ENCODE results near the gene C22orf15.
A peak's percentile ranks its signal among the peaks of the same experiment; 100 is the strongest.

Gene C22orf15

DNA sequence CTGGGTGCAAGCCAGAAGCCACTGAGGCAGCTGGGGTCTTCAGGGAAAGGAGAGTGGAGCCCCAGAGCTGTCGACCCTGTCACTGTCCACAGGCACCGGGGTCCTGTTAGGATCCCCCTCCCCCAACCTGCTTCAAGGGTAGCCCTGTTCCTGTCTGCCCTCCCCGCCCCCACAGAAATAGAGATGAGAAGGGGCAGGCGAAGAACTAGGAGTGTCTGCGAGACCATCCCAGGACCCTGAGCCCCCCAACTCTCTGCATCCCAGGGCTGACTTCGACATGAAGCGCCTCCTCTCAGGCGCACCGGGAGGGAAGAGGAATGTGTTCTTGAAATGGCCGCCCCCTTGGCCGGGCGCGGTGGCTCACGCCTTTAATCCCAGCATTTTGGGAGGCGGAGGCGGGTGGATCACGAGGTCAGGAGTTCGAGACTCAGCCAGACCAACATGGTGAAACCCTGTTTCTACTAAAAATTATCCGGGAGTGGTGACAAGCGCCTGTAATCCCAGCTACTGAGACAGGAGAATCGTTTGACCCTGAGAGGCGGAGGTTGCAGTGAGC is 11.3 kb upstream of the C22orf15 start:
- DNase-seq, result no peak

DNA sequence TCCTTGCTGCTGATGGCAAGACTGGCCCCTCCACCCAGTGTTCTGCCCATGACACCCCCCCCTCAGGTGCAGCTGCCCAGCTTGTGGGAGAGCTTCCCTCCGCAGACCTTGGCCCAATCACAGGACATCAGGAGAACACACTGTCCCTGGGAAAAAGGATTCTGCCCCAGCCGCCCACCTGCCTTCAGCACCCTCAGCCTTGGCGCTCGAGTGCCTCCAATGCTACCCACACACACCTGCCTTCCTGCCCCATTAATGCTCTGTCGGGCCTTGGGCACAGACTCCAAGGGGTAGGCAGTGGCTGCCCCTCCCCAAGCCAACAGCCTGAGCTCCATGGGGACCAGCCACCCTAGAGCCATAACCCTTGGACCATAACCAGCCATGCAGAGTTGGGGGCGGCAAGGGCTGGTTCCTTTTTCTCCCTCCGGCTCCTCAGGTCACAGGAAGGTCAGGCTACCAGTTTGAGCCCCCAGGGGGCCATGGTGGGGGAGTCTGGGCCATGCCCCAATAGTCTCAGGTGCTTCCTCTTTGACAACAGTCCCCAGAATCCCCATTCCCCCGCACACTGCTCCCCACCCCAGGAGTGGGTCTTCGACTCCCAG is 10.6 kb upstream of the C22orf15 start:
- no peak for DNase-seq

DNA sequence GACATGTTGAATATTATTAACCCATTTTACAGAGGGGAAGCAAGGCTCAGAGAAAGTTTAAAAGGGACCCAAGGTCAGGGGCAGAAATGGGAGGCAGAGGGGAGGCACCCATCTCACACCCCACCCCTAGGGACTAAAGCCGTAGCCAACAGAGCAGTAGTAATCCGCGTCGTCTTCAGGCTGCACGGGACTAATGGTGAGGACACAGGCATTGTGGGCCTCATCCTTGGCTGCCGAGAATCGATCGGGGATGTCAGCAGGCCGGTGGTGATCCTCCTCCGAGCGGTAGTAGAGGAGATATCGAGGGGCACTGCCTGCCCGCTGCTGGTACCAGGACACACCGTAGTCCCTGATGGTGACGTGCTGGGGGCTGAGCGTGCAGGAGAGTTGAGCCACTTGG is 10.0 kb upstream of the C22orf15 start:
- no peak for DNase-seq

DNA sequence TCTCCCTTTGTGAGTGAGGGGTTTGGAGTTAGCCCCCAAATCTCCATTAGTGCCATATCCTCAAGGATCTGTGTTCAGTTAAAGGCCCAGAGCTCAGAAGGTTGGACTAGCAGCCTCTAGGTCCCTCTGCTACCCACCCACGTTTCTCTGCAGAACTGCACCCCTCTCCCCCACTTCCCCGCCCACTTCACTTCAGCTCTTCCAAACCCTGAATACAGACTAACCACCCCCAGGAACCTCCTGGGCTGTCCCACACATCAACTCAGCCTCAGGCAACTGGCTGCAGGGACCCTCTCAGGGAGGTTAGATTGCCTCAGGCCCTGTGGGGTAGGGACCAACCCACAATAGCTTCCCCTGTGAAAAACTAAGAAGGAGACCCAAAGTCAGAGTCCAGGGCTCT is 9.4 kb upstream of the C22orf15 start:
- DNase-seq, result no peak

DNA sequence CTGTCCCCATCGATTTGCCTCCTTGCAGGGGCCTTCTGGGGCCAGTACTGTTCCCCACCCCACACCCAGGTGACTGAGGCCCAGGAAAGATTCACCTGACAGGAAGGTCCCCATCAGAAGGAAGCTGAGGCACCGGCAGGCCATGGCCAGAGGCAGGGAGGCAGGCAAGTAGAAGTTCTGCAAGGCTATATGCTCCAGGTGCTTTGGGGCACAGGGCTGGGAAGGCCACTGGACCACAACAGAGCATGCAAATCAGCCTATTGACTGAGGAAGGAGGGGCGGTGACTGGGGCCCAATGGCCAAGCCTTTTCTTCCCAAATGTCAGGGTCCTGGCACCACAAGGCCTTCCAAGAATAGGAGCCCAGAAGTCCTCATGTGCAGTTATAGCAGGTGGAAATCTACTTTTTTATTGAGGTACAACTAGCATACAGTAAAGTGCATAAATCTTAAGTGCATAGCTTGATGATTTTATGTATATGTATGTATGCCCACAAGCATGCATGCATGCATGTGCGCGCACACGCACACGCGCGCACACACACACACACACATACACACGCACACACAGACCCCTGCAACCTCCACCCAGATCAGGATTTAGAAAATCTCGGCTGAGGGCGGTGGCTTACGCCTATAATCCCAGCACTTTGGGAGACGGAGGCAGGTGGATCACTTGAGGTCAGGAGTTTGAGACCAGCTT is 8.4 kb upstream of the C22orf15 start, which contains the start of gene VPREB3:
TSS of gene VPREB3 (minus strand) at position 206 of the 700 bp plus-strand sequence. CDS start at position 144, 62 bp downstream.
- no peak for DNase-seq

DNA sequence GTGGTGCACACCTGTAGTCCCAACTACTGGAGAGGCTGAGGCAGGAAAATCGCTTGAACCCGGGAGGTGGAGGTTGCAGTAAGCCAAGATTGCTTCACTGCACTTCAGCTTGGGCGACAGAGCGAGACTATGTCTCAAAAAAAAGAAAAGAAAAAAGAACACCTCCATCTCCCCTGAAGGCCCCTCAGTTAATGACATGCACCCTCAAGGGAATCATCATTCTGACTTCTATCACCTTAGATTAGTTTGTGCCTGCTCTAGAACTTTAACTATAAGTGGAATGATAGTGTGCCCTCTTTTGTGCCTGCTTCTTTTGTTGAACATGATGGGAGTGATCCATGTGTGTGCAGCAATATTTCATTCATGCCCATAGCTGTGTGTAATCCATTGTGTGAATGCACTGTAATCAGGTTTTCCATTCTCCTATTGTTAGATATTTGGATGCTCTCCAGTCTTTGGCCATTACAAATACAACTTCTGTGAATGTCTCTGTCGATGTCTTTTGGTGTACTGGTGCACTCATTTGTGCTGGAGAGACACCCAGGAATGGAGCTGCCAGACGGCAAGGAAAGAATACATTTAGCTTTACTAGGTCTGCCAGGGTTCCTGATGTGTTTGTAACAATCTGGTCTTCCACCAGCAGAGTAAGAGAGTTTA is 7.7 kb upstream of the C22orf15 start:
- peak; percentile 58 for DNase-seq

DNA sequence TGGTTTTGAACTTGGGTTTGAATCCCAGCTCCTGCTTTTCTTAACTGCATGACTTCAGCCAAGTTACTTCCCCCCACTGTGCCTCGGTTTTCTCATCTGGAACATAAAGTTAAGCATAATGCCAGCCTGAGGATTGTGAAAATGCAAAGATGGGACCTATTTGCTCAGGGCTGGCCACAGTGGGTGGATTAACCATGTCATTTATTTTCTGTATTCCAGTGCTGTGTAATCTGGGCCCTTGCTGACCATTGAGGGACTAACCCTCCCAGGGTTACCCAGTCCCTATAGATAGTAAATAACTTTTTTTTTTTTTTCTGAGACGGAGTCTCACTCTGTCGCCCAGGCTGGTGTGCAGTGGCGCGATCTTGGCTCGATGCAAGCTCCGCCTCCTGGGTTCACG is 7.1 kb upstream of the C22orf15 start:
- no peak for DNase-seq

DNA sequence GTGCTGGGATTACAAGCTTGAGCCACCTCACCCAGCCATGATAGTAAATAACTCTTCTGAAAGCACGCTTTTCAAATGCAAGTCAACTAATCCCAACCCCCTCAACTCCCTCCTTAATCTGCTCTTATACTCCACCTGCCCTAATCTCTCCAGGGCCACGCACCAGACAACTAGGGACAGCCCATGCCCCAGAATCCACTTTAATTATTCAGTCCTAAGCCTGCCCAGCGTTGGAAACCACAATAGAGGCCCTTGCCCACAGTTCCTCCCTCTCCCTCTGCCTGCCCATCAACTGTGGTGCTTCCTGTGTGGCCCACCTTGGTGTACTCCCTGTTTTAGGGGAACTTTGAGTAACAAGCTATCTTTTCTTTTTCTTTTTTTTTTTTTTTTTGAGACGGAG is 5.9 kb upstream of the C22orf15 start:
- DNase-seq, result no peak

DNA sequence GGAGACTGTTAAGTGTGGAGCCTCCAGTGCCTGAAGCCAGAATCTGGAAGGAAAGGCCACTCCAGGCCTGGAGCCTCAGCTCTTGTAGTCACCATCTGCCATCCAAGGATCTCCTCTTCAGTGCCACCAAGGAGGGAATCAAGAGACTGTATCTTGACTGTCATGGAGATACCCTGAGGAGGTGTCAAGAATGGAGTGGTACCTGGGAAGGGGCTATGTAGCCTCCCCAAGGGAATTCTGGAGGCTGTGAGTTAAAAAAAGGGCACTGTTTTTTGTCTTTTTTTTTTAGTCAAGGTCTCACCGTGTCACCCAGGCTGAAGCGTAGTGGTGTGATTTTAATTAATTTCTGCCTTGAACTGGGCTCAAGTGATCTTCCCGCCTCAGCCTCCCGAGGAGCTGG is 3.2 kb upstream of the C22orf15 start:
- no peak for DNase-seq

DNA sequence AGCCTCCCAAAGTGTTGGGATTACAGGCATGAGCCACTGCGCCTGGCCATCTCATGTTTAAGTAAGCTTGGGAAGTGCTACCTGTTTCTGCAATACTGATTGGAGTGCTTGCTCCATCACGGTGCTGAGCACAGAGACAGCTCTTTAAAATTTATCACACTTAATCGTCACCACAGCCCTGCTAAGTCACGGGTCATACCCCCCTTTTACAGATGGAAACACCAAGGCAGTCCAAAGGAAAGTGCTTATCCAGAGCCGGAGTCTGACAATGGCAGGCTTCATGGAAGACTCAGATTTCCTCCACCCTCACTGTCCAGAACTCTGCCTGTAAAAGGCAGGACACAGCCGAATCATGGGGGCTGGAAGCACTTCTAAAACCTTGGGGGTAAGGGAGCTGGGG is 2.7 kb upstream of the C22orf15 start:
- no peak for DNase-seq

DNA sequence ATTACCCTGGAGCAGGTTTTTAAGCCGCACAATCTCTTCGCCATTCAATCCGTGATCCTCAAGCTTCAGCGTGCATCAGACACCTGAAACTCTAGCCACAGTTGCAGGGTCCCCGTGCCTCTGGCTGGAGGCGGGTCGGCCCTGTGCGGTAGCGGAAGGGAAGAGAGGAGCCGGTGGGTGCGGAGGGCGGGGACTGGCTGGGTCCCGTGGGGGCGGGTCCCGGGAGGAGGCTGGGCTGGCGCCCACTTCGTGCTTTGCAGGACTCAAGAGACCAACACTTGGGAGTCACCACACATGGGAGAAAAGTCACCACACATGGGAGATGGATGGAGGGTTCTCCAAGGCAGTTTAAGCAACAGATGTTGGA is 772 bp downstream of the C22orf15 start:
- DNase-seq, result no peak

DNA sequence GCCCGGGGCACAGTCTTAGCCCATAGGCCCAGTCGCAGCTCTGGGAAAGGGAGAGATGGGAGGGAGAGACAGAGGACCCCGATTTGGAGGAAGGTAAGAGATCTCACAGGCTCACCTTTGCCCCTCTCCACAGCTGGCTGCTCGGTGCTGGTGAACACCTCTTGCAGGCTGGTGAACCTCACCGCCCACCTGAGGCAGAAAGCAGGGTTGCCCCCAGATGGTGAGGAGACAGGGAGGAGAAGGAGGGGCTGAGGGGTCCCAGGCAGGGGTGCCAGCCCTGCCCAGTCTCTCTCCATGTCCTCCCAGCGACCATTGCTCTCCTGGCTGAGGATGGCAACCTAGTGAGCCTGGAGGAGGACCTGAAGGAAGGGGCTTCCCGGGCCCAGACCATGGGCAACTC is 1.2 kb downstream of the C22orf15 start:
- DNase-seq, result no peak

DNA sequence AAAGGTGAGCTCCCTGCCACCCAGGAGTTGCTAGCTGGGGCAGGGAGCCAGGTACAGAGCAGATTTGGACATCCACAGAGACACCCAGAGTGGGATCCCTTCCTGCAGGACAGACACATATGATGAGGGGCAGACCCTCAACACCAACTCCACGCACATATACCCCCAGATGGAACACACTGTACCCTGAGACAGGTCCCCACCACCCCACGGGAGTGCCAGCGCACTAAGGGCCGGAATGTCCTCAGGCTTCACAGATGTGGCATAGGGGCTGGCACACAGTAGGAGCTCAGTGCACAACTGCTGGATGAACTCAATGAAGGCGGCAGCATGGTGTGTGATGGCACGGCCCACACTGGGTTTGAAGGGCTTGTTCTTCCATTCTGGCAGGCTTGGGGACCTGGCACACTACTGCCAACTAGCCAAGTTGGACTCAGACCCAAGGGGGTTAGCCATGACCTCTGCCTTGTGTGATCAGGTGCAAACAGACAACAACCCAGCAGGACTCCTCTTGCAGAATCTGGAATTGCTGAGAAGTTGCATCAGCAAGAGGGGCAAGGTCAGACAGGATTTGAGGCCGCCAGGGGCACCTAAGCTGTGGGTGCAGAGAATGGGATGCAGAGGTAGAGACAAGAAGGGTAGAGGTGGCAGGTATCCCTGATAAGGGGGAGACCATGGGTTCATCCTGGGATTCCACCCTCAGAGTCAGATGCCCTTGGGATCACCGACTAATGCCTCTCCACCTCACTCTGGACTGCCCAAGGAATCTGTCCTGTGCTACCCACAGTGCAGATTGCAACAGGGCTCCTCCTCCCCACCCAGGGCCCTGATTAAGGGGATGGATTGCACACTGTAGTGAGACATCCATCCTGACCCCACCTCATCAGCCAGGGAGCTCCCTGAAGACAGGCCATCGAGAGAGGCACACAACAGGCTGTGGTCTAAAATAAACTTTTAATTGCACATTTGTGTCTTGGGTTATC is 2.4 kb downstream of the C22orf15 start:
- DNase-seq, result no peak

DNA sequence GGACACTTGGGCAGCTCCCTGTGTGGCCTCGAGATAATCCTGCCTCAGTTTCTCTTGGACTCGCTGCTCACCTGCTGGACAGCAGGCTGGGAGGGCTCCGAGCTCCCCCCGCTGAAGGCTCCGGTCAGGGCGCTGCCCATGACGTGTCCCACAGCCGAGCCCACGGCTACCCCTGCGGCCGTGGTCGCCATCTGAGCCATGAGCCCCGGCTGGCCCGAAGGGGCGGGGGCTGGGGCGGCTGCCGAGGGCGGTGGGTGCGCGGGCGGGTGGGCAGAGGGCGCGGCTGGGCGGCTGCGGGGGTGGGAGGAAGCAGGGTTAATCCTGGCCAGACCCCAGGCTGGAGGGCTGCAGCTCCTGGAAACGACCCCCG is 4.5 kb downstream of the C22orf15 start:
- DNase-seq, result no peak

DNA sequence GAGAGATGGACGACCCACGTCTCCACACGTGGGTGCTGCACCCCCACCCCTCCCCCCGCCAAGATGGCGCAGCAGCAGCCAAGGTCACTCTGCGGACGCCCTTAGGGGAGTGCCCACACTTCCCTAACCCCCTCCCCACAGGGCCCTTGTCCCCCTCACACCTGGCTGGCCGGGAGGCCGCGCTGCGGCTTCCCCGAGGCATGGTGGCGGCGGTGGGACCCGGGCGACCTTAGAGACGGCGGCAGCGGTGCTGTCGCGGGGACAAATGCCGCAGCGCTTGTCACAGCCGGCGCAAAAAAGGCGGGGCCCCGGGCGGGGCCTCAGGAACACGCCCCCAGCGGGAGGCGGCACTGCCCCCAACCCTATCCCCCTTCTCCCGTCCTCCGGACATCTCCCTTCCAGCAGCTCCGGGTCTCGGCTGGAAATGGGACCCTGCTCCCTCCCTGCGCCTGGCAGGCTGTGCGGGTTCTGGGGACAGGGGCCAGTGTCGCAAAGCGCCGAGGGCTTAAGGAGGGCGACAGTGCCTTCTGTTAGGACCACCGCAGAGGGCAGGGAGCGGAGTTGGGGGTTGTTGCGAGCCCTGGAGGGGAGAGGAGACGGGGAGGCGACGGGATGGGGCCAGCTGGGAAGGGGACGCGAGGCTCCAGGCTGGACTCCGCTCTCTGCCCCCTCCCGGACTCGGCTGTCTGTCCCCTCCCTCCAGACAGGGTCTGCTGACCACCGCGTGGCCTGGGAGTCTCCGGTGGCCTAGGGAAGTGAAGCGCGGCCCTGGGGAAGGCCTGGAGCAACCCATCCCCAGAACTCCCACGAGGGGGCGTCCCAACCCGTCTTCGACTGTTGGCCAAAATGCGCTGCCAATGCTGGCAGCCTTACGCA is 5.1 kb downstream of the C22orf15 start, which contains the start of gene CHCHD10:
TSS of gene CHCHD10 (minus strand) at position 300 of the 876 bp plus-strand sequence. CDS start at position 202, 98 bp downstream.
- DNase-seq, result peak; percentile 75

DNA sequence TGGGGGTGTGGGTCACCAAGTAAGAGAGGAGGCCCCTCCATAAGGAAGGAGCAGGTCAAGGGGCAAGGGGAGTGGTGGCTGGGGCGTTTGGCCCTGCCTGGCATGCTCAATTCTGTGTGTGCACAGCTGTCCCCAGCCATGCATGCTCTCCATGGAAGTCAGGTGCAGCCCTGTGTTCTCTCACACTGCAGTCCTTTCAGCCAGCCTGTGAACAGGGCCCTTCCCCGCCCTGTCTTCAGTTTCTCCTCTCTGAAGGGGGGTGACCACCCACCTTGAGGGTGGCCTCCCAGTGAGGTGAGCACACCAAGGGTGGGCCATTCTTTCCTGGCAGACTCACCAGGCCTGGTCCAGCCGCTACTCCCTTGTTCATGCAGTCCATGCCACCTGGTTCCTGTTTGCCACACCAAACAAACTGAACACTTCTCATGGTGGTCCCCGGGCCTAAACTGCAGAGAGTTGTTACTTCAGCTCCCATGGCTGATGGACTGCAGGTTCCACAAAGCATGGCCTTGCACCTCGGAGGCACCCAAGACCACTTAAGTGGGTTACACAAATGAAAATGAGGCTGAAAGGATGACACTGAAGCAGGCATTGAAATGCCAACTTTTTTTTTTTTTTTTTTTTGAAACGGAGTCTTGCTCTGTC is 6.7 kb downstream of the C22orf15 start:
- DNase-seq, result peak; percentile 16

DNA sequence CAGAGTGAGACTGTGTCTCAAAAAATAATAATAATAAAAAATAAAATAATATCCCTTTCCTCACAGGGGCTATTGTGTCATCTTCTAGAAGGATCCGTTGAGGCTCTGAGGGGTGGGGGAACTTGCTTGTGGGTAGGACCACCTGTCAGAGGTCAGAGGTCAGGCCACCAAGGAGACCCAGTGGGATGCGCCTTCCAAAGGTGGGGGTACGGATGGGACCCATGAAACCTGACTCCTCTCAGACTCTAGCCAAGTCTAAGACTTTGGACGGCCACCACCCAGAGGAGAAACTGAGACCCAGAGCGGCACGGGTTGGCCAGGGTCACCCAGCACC is 9.5 kb downstream of the C22orf15 start:
- DNase-seq, result no peak

DNA sequence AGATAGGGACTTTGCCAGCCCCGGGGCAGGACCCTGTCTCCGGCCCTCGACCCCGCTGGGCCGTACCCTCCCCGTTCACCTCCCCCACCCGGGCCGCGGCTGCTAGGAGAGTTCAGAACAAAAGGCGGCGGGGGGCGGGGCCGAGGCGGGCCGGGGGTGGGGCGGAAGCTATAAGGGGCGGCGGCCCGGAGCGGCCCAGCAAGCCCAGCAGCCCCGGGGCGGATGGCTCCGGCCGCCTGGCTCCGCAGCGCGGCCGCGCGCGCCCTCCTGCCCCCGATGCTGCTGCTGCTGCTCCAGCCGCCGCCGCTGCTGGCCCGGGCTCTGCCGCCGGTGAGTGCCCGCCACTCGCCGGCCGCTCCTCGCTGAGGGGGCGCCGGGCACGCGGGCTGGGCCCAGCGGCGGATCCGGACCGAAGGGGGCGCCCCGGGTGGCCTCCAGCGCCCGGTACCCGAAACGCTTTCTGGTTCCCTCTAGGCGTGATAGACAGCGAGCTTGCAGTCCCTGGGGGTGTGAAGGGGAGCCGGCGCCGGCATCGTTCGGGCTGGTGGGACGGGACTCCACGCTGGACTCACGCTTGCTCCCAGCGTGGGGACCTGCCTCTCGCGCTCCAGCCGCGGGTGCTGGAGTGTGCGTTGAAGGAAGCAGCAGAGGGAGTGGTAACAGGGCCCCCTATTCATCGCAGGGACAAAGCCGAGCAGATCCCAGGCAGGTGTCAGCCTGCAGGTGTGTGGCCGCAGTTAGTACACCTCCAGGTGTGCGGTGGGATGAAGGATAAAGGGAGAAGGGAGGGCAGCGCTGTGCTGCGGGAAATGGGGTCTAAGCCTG is 10.1 kb downstream of the C22orf15 start, which contains the start of gene MMP11:
TSS of gene MMP11 (plus strand) at position 201 of the 825 bp plus-strand sequence. CDS start at position 223, 22 bp downstream.
- DNase-seq, result peak; percentile 27

DNA sequence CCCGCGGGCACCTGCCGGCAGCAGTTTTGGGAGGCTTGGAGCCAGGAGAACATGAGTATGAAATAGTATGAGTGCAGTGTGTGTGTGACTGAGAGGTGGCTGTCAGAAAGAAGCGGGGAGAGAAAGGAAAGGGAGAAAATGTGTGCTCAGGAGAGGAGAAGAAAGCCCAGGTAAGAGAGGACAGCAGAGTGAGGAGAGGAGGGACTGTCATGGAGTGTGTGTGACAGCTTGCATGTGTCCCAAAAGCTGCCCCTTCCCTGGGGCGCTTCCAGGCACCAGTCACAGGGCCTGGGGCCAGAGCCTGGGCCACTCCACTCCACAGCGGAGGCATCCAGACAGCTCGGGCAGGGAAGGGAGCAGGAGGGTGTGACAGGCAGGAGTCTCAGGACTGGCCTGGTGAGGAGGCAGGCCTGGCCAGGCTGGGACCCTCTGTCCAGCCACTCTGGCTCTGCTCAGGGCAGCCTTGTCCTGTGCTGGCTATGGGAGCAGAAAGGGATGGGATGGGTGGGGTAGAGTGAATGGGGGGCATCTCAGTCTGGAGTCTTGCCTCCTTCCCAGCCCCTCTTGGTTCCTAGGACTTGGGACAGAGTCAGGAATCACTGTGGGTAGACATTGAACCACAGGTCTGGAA is 10.8 kb downstream of the C22orf15 start:
- no peak for DNase-seq

Data from NCI-H1092 treated with DMSO at 0.1 percent for 48 hours (cell line).